Gastroesophageal sphincter (tissue), 3 donors: ENCODE data around the gene TMPRSS9.

Experiments
- CTCF ChIP-seq, 4 experiments: fragments of 200-600 bp in 2 of 4; fragments of 450-650 bp in 2 of 4; sonication (generic) in 1 of 4; IDR thresholded peaks; one replicate each; pipeline ENCODE4 v1.5.1; 2017 to 2019; ENCODE audit warnings: antibody characterized with exemption in 4 of 4, mild to moderate bottlenecking in 2 of 4, moderate library complexity in 2 of 4
- POLR2A ChIP-seq, 2 donors: fragments of 450-650 bp; IDR thresholded peaks; one replicate each; pipeline ENCODE4 v1.6.1; 2017; ENCODE audit warnings: antibody characterized with exemption in 2 of 2, mild to moderate bottlenecking in 2 of 2, moderate library complexity in 1 of 2
- POLR2AphosphoS5 ChIP-seq: sonication (generic); formaldehyde crosslinking; IDR thresholded peaks from one replicate; pipeline ENCODE4 v1.6.1; 2017; ENCODE audit warnings: antibody characterized with exemption

GRCh38 chr19:2345076-2345475, 15.0 kb upstream of the TMPRSS9 start:
- TF ChIP-seq CTCF (IDR thresholded peaks at IDR 0.05) (no peak), POLR2A (IDR thresholded peaks at IDR 0.05) (no peak), POLR2AphosphoS5 (no peak)
